Epithelial cell of proximal tubule (primary cell): ENCODE results near the gene DTX1. TPM values are rescaled to one million over a fixed set of nuclear protein-coding genes. Genes with fewer than 3 reads are reported as not detected.

Experiments used
- DNase-seq: peaks from one replicate; pipeline ENCODE4 v3.0.0-alpha.2; 2011; ENCODE audit warnings: low read depth
- H3K4me3 ChIP-seq: 2 replicates; pipeline ENCODE4 v1.5.1; 2011; ENCODE audit warnings: low read depth, mild to moderate bottlenecking, low read length
- CTCF ChIP-seq: conservative IDR thresholded peaks from 2 replicates; pipeline ENCODE4 v1.5.1; 2012; ENCODE audit warnings: low read depth, mild to moderate bottlenecking, low read length
- total RNA-seq: library from RNA; depleted of rRNA; stranded (reverse); fragments of >200 nt; gene quantifications from 2 replicates; pipeline ENCODE4 v1.2.3, GENCODE V29; 2015

Gene DTX1
- total RNA-seq, 1 donor from 2014 or later = not detected

GRCh38 chr12:113096675-113097461 is 40.3 kb downstream of the DTX1 start:
- DNase-seq = no peak
- TF ChIP-seq CTCF = no peak

GRCh38 chr12:113097716-113098440 is 41.3 kb downstream of the DTX1 start:
- no peak for TF ChIP-seq CTCF
- no peak overlapping the region for H3K4me3 ChIP-seq
- DNase-seq = no peak

More at GRCh38 chr12:113096675-113097461, 40.3 kb downstream of the DTX1 start:
- H3K4me3 ChIP-seq = no peak overlapping the region

GRCh38 chr12:113098441-113099028 is 42.0 kb downstream of the DTX1 start:
- H3K4me3 ChIP-seq = no peak overlapping the region
- TF ChIP-seq CTCF = peak; percentile 93
- DNase-seq = peak; percentile 76

DNA sequence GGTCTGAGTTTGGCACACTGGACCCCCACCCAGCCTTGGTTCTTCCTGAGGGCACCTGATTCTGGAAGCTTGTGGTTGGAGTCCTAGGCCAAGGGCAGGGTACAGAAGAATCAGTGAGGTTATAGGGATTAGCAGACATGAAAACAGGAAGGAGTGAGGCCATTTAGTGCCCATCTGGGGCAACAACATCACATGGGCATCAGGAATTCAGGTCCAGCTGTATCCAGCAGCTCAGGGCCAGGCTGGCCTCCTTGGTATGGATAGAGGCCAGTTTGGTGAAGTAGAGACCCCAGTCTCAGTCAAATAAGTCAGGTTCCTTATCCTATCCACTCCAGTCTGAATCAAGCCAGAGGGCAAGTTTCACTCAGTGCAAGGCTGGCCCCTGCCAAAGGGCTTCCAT is 42.8 kb downstream of the DTX1 start:
- TF ChIP-seq CTCF = no peak
- H3K4me3 ChIP-seq = no peak overlapping the region
- no peak for DNase-seq

DNA sequence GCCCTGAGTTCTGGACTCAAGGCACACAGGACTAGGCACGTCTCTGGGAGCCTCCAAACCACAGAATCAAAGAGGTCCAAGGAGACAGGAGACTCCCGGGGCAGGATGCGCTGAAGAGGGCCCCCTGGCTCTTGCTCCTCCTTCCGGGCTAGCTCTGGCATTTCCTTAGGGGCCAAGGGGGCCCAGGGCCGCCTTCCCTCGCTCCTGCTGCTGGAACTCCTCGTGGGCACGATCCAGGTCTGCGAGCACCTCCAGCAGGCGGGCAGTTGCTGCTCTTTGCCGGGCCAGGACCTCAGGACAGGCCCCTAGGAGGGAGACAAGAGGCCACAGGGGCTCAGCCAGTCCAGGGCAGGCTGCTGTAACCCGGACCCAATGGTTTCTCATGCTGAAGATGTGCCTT is 43.2 kb downstream of the DTX1 start:
- TF ChIP-seq CTCF = no peak
- H3K4me3 ChIP-seq = no peak overlapping the region
- no peak for DNase-seq

DNA sequence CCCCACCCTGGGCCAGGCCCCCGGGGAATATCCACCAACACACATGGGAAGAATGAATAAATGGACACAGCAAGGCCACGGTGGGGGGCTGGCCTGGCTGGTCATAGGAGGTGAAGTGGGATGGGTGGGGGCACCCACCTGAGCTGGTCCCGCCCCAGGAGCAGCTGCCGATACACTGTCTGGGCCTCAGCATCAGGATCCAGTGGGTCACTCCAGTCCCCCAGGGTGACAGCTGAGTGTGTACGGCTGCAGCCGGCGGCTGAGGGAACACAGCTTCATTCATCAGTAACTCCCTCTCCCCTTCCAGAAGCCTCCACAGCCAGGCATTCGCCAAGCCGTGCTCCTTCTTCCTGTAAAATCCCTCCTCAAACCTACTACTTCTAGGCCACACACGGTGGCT is 45.2 kb downstream of the DTX1 start:
- no peak for DNase-seq
- no peak overlapping the region for H3K4me3 ChIP-seq
- no peak for TF ChIP-seq CTCF
